Mesodermal cell (in vitro differentiated cells): ENCODE results near the gene OR4C6.

Source experiments
- H3K27ac ChIP-seq: 2 replicates; pipeline ENCODE4 v1.7.0; 2013; ENCODE audit warnings: mild to moderate bottlenecking, low read depth, low read length, moderate library complexity; ENCODE audit not compliant: severe bottlenecking
- H3K36me3 ChIP-seq: 2 replicates; pipeline ENCODE4 v1.7.1; 2013; ENCODE audit warnings: mild to moderate bottlenecking, low read length, moderate library complexity; ENCODE audit not compliant: control insufficient read depth, insufficient read depth
- H3K4me1 ChIP-seq: one replicate; pipeline ENCODE4 v1.7.1; 2013; ENCODE audit warnings: mild to moderate bottlenecking, low read length; ENCODE audit not compliant: insufficient read depth, control insufficient read depth, poor library complexity, severe bottlenecking
- H3K4me3 ChIP-seq: 2 replicates; pipeline ENCODE4 v1.7.0; 2013; ENCODE audit warnings: low read length, control low read depth, mild to moderate bottlenecking; ENCODE audit not compliant: insufficient read depth, poor library complexity, severe bottlenecking; ENCODE audit errors: extremely low read depth
- H3K9me3 ChIP-seq: 2 replicates; pipeline ENCODE4 v1.7.1; 2013; ENCODE audit warnings: mild to moderate bottlenecking, low read length, moderate library complexity; ENCODE audit not compliant: control insufficient read depth
- WGBS, 2 experiments: methylation state at CpG; one replicate each; pipeline ENCODE4 v1.1.5; 2013; ENCODE audit warnings: missing lambda C conversion rate in 2 of 2; ENCODE audit not compliant: insufficient coverage in 2 of 2; 5-methylcytosine and 5-hydroxymethylcytosine counted together

OR4C6 gene

GRCh38 chr11:55701429-55701828 is 39.4 kb downstream of the OR4C6 start:
- no peaks in the 10 kb centered on the region for H3K36me3 ChIP-seq
- WGBS, 2 experiments, result 53 to 80% methylated on average over 4 of the region's 4 CpGs
- H3K27ac ChIP-seq, result no peak overlapping the region
- H3K9me3 ChIP-seq, result peaks cover 26% of the 10 kb centered on the region
- no peaks in the 10 kb centered on the region for H3K4me1 ChIP-seq
- H3K4me3 ChIP-seq, result no peak overlapping the region

DNA sequence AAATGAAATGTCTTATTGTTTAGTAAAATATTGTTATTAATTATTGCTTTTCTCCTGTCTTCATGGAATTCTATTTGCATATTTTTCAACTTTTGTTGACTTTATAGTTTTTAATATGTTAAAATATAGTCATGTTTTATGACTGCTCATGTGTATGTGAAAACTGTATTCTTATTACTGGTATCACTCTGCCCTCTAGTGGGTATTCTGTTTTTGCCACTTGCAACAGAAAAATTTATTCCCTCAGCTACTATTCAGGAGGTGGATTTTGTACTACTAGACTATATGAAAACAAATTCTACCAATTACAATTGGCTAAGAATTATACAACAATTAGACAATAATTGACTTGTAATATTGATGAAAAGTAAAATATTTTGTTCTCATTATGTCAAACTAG is 45.0 kb downstream of the OR4C6 start:
- no peaks in the 10 kb centered on the region for H3K36me3 ChIP-seq
- no peaks in the 10 kb centered on the region for H3K4me1 ChIP-seq
- peaks cover 16% of the 10 kb centered on the region for H3K9me3 ChIP-seq
- H3K27ac ChIP-seq, result no peak overlapping the region
- H3K4me3 ChIP-seq, result no peak overlapping the region

DNA sequence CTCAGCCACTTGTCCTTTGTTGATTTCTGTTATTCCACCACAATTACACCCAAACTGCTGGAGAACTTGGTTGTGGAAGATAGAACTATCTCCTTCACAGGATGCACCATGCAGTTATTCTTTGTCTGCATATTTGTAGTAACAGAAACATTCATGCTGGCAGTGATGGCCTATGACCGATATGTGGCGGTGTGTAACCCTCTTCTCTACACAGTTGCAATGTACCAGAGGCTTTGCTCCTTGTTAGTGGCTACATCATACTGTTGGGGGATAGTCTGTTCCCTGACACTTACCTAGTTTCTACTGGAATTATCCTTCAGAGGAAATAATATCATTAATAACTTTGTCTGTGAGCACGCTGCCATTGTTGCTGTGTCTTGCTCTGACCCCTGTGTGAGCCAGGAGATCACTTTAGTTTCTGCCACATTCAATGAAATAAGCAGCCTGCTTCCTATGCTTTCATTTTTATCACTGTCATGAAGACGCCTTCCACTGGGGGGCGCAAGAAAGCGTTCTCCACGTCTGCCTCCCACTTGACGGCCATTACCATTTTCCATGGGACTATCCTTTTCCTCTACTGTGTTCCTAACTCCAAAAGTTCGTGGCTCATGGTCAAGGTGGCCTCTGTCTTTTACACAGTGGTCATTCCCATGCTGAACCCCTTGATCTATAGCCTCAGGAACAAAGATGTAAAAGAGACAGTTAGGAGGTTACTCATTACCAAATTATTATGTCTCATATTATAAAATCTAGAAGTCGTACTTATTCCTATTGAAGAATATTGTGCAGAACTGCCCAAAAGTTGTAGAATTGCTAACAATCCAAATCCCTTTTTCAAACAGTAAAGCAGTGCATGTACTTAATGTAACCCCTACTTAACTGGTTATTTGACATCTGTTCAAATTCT is 53.2 kb downstream of the OR4C6 start:
- Histone ChIP-seq H3K9me3 (peaks cover 15% of the 10 kb centered on the region), H3K36me3 (no peaks in the 10 kb centered on the region), H3K27ac (no peak overlapping the region), H3K4me3 (no peak overlapping the region), H3K4me1 (no peaks in the 10 kb centered on the region)
- WGBS, 2 experiments, result 5 to 65% methylated on average over 4 to 5 of the region's 10 CpGs
